ENCODE results near the gene PGBD2.
"Not testable (repeated sequence)": the region's sequence is repeated elsewhere in the genome, so short reads cannot be mapped to it uniquely, and the experiment has no call there.

PGBD2 gene

GRCh38 chr1:248886237-248886895, 19.7 kb upstream of the PGBD2 start:
- no peak for DNase-seq (ENCODE audit: low spot score)

DNA sequence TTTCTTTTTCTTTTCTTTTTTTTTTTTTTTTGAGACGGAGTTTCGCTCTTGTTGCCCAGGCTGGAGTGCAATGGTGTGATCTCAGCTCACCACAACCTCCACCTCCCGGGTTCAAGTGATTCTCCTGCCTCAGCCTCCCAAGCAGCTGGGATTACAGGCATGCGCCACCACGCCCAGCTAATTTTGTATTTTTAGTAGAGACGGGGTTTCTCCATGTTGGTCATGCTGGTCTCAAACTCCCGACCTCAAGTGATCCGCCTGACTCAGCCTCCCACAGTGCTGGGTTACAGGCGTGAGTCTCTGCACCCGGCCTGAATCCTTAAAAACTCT, 16.2 kb upstream of the PGBD2 start:
- DNase-seq (ENCODE audit: low spot score), result not testable (repeated sequence)

DNA sequence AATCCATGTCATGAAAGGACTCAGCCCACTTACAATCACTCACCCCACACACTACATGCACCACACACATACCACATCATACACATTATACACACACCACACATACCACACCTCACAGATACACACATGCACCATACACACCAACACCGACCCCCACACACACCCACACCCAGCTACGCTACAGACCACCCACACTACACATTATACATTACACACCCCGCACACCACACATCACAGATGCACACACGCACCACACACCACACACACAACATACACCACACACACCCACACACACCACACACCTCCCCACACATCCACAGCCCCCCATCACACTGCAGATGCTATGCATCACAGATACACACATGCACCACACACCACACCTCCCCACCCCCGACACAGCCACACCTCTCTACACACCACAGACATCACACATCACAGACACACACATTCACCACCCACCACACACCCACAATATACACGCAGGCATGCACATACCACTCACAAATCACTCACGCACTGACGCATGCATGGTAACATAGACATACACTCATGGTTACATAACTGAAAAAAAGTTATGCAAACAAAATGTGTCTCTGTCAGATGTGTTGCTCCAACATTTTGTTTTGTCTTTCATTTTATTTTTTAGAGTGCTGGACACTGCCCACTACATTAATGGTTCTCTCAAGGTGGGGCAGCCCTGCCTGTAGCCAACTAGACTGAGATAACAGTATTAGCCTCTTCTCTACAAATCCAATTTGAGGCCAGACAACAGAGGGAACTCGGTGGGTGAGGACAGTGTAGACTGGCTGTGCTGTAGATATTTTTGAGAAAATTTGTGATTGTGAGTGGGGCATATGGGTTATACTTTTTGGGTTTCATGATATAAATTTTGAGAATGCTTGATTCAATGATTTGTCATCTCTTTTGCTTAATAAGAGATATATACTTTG, 15.2 kb upstream of the PGBD2 start:
- no peak for DNase-seq (ENCODE audit: low spot score)

- no peak for DNase-seq (ENCODE audit: low spot score)
These were observed 14.3 kb upstream of the PGBD2 start for GRCh38 chr1:248891758-248892157.

- DNase-seq (ENCODE audit: low spot score), result no peak
These were observed 13.4 kb upstream of the PGBD2 start for GRCh38 chr1:248892590-248892989.

- DNase-seq (ENCODE audit: low spot score), result no peak
These were observed 11.2 kb upstream of the PGBD2 start for GRCh38 chr1:248894837-248895236.

GRCh38 chr1:248897412-248898337, 8.4 kb upstream of the PGBD2 start:
- DNase-seq (ENCODE audit: low spot score), result no peak

DNA sequence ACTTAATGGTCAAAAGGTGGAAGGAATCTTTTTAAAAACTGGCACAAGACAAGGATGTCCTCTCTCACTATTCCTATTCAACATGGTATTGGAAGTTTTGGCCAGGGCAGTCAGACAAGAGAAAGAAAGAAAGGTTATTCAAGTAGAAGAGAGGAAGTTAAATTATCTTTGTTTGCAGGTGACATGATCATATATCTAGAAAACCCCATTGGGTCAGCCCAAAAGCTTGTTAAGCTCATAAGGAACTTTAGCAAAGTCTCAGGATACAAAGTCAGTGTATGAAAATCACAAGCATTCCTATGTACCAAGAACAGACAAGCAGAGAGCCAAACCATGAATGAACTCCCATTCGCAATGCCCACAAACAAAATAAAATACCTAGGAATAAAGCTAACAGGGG, 5.4 kb upstream of the PGBD2 start:
- DNase-seq (ENCODE audit: low spot score), result no peak

- DNase-seq (ENCODE audit: low spot score), result no peak
These were observed 4.5 kb upstream of the PGBD2 start for GRCh38 chr1:248901578-248901977.

DNA sequence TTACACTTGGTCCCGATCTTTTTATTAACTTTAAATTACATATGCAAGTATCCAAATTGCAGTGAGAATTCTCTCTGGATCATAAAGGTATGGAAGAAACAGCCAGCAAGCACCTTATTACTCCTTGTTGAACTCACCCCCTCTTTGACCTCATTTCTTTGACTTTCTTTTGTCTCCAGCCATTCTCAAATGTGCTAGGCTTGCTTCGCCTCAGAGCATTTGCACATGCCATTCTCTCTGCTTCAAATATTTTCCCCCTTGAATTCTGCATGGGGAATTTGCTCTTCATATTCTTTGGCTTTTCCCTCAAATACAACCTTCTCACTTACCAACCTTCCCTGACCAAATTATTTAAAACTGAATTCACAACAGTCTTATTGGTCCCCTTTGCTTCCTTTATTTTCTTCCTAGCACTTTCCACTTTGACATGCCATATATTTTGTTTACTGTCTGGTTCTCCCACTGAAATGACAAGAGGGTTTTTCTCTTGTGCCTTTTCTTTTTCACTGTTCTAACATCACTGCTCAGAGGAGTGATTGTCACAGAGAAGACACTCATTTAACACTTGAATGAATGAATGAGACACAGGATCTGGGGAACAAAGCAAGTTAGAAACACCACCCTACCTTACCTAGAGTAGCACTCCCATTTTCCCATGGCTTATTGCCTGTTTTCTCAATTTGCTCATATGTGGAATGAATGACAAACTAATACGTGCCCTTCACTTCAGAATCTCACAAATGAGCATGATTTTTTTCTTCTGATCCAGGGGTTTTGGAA, 1.4 kb upstream of the PGBD2 start:
- DNase-seq (ENCODE audit: low spot score), result no peak

- no peak for DNase-seq (ENCODE audit: low spot score)
These were observed 400 bp upstream of the PGBD2 start for GRCh38 chr1:248905662-248906008.

GRCh38 chr1:248906753-248907661, 972 bp downstream of the PGBD2 start:
- no peak for DNase-seq (ENCODE audit: low spot score)

- DNase-seq (ENCODE audit: low spot score), result no peak
These were observed 4.7 kb downstream of the PGBD2 start for GRCh38 chr1:248910761-248911160.

GRCh38 chr1:248913933-248914332, 7.9 kb downstream of the PGBD2 start:
- DNase-seq (ENCODE audit: low spot score), result no peak

- DNase-seq (ENCODE audit: low spot score), result no peak
These were observed 8.9 kb downstream of the PGBD2 start for GRCh38 chr1:248914796-248915381.

DNA sequence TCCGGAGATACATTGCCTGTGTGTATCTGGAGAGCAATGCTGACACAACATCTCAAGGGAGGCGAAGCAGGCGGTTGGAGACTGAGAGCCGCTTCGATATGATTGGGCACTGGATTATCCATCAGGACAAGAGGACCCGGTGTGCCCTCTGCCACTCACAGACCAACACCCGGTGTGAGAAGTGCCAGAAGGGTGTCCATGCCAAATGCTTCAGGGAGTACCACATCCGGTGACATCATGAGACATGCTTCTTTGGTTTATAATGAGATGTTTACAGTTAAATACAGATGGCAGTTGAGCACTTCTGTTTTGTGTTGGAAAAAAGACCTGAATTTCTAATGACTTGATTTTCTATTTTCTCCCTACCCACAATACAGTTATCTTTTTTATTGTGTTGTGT, 12.1 kb downstream of the PGBD2 start:
- no peak for DNase-seq (ENCODE audit: low spot score)

DNA sequence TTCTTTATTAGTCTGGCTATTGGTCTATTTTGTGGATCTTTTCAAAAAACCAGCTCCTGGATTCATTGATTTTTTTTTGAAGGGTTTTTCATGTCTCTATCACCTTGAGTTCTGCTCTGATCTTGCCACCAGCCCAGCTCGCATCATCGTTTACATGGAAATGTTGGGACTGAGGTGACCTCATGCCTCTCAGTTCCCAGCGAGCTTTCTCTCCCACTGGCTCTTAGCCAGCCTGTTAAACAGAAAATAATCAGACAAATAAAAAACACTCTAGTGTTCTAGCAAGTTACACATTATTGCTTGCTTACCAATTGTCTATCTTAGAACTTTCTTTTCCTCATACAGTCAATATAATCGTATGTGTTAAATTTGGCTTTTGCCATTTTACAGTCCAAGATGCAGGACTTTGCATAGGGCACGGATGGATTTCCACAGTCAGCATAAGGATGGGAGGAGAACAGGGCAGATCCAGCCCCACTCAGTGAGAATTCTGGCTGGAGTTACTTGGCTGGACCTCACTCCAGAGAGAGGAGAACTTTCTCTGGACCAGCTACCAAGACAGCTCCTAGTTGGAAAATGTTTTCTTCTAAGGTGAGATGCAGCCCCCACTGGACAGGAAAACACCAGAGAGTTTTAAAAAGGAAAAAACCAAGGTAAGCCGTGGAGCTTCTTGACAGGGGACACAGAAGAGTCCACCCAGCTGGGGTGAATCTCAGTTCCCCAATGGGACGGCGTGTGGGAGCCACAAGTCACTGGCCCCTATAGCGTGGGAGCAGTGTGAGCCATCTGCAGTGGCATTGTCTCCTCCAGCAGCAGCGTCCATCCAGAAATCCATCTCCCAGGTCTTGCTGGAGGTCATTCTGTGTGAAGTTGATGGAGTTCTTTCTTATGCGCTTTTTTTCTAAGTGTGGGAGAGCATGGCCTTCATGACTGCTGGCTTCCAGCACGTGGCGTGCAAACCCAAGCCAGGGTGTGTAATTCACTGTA, 17.6 kb downstream of the PGBD2 start:
- DNase-seq (ENCODE audit: low spot score), result no peak

DNA sequence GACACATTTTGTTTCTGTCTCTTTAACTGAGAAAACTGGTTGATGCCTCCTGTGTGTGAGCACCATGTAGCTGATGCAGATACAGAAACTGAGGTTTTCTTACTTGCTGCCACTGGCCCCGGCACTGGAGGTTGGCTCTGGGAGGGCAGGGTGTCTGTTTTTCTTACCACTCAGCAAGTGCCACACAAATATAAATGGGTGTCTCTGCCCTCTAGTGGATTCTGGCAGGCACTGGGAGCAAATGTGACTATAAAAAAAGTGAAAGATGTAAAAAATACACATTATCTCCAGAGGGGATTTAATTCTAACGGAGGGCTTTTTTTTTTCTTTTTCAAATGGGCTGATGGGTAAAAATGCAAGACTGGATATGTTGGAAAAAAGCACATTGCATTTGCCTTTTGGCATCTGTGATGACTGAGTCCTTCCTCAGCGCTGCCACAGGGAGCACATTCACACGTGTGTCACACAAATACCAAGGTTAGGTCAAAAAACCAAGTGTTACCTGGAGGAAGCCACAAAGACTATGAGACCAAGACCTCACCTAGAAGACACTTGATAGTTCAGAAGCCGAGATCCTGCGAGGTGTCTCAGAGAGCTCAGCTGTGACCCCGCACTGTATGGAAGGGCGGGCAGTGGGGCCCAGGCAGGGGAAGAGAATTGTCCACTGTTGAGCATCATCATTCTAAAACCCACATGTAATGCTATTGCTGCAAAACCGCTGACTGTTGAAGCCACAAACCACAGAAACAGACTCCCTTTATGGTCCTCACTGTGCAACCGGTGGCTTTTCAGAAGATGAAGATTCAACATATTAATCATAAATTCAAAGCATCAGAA, 18.9 kb downstream of the PGBD2 start:
- DNase-seq (ENCODE audit: low spot score), result no peak

Measured in hepatic stellate cell (primary cell).